ENCODE measurements around the gene ANO5.

Gene ANO5

GRCh38 chr11:22165087-22165486 is 27.8 kb upstream of the ANO5 start:
- no peak overlapping the region for H3K4me3 ChIP-seq (ENCODE audit: control insufficient read depth, low read depth, low read length)
- DNase-seq (ENCODE audit: low read depth) = no peak
- no peak for TF ChIP-seq CTCF (IDR thresholded peaks at IDR 0.05; ENCODE audit: control insufficient read depth, insufficient read depth, low read depth, low read length, missing control alignments)

GRCh38 chr11:22165759-22166513 is 26.9 kb upstream of the ANO5 start:
- H3K4me3 ChIP-seq (ENCODE audit: control insufficient read depth, low read depth, low read length) = no peak overlapping the region
- DNase-seq (ENCODE audit: low read depth) = no peak
- no peak for TF ChIP-seq CTCF (IDR thresholded peaks at IDR 0.05; ENCODE audit: control insufficient read depth, insufficient read depth, low read depth, low read length, missing control alignments)

DNA sequence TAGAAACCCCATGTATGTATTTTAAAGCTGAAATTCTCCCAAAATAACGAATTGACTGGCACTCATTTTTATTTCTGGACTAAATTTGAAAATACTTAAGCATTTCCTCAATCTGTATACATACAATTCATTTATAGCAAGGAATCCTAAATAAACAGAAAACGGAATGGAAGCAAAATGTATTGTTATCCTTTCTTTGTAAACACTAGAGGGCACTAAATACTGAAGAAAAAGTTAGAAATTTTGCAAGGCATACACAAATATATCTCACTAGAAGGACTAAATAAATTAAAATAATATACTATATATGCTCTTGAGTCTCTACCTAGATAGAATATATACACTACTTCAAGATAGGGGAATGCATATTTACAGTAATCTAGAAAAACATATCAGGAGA is 23.1 kb upstream of the ANO5 start:
- H3K4me3 ChIP-seq (ENCODE audit: control insufficient read depth, low read depth, low read length) = no peak overlapping the region
- no peak for TF ChIP-seq CTCF (IDR thresholded peaks at IDR 0.05; ENCODE audit: control insufficient read depth, insufficient read depth, low read depth, low read length, missing control alignments)
- no peak for DNase-seq (ENCODE audit: low read depth)

DNA sequence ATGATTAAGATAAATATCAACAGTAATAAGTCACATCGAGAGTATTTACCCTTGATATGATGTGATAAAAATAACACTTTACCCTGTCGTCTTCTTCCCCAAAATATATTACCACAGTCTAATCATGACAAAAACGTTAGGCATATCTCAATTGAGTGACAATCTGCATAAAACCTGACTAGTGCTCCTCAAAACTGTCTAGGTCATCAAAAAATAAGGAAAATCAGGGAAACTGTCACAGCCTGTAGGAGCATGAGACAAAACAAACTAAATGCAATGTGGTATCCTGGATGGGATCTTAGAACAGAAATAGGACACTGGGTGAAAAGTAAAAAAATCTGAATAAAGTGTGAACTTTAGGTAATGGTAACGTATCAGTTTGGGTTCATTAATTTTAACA is 19.4 kb upstream of the ANO5 start:
- no peak for DNase-seq (ENCODE audit: low read depth)
- H3K4me3 ChIP-seq (ENCODE audit: control insufficient read depth, low read depth, low read length) = no peak overlapping the region
- no peak for TF ChIP-seq CTCF (IDR thresholded peaks at IDR 0.05; ENCODE audit: control insufficient read depth, insufficient read depth, low read depth, low read length, missing control alignments)

- no peak overlapping the region for H3K4me3 ChIP-seq (ENCODE audit: control insufficient read depth, low read depth, low read length)
- DNase-seq (ENCODE audit: low read depth) = no peak
- no peak for TF ChIP-seq CTCF (IDR thresholded peaks at IDR 0.05; ENCODE audit: control insufficient read depth, insufficient read depth, low read depth, low read length, missing control alignments)
Observed at GRCh38 chr11:22177186-22177585, 15.7 kb upstream of the ANO5 start.

DNA sequence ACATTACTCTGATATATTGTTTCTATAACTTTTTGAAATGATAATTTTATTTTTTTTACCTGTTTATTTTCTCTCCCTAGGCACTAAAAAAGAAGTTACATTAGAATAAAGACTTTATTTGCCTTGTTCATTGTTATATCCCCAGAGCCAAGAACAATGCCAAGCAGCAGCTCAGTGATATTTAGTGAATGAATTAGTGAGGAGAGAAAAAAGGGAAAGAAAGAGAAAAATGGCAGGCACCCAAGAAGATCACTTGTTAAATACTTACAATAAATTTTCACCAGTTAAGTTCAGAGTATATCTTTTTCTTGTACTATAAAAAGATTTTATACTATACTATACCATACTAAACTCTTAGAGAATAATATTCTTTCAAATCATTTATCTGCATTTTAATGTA is 13.3 kb upstream of the ANO5 start:
- no peak for TF ChIP-seq CTCF (IDR thresholded peaks at IDR 0.05; ENCODE audit: control insufficient read depth, insufficient read depth, low read depth, low read length, missing control alignments)
- no peak overlapping the region for H3K4me3 ChIP-seq (ENCODE audit: control insufficient read depth, low read depth, low read length)
- DNase-seq (ENCODE audit: low read depth) = no peak

Data from AG09309 (cell line).